HG02870 (cell line): ENCODE measurements around the gene CHEK1.
"Not testable (repeated sequence)": the region's sequence is repeated elsewhere in the genome, so short reads cannot be mapped to it uniquely, and the experiment has no call there.

Source experiments
- ATAC-seq: cut with Tn5 transposase; IDR thresholded peaks from one replicate; pipeline ENCODE4 v1.9.1; 2021; ENCODE audit warnings: mild to moderate bottlenecking, moderate library complexity; ENCODE audit not compliant: unreplicated experiment

CHEK1 gene

DNA sequence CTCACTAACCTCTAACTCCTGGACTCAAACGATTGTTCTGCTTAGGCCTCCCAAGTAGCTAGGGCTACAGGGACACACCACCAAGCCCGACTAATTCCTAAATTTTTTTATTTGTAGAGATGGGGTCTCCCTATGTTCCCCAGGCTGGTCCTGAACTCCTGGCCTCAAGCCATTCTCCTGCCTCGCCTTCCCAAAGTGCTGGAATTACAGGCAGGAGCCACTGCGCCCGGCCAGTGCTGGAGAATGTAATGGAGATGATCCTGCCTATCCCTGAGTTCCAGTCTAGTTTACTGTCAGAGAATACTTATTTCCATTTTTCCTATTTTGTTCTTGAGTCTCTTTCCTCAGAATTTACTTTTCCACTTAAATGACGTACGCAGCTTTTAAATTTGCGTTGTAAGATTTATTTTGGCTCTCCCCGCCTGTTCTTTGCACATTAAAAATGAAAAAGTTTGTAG lies at the start of gene CHEK1:
CHEK1 (plus strand) TSS at position 408 of the 458 bp plus-strand sequence. CDS start 1,606 bp downstream, outside the sequence.
- ATAC-seq: no peak

DNA sequence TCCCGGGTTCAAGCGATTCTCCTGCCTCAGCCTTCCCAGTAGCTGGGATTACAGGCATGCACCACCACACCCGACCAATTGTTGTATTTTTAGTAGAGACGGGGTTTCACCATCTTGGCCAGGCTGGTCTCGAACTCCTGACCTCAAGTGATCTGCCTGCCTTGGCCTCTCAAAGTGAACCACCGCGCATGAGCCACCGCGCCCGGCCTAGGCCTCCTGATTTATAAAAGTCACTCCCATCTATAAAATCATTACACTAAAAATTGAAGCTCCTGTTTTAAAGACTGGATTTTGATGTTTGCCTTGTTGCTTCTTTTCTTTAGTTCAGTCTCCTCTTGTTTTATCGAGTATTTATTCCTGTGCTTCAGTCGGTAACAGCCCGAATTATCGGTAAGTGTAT lies 47.8 kb upstream of the CHEK1 start:
- ATAC-seq: not testable (repeated sequence)

DNA sequence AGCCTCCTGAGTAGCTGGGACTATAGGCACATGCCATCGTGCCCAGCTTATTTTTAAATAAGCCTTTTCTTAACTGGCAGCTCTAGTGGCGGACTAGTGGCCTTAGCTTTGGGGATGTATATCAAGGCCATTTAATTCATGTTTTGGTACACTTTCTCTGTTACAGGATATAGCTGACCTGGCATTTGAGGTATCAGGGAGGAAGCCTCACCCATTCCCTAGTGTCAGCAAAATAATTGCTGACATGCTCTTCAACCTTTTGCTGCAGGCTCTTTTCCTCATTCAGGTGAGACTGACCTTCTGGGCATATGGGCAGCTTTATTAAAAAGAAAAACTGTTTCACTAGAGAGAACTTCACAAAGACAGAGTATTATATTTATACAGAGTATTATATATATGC lies 46.2 kb upstream of the CHEK1 start:
- no peak for ATAC-seq

GRCh38 chr11:125579811-125580210 lies 45.2 kb upstream of the CHEK1 start:
- no peak for ATAC-seq

DNA sequence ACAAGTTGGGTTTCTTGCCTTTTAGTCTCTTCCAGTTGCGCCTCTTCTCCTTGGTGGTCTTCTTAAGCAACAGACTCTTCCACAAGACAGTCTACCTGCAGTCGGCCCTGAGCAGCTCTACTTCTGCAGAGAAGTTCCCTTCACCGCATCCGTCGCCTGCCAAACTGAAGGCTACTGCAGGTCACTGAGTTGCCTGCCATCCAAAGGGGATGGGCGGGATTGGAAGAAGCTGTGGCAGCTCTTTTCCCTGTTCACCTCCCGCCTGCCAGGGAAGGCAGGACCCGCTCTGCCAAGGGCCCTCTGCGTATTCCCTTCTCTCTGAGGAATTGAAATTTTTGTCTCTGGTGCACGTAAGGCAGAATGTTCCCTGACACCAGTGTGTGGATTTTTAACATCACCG lies 41.5 kb upstream of the CHEK1 start:
- no peak for ATAC-seq

GRCh38 chr11:125585487-125585886 lies 39.5 kb upstream of the CHEK1 start:
- ATAC-seq: no peak

DNA sequence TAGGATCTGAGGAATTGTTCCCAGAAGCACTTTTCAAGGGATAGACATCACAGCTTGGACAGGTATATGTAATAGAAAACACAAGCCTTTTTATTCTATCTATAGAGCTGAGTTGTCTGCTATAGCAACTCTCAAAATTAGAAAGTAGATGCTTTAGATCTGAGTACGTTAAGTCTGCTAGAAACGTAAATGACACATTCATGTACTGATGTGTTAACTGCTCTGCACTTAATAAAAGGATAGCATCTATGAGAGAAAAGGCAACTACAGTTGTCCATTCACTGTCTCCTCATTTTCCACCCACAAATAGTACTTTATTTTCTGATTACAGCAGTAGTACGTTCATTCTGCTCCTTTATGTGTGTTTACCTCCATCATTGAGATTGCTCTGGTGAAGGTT lies 38.3 kb upstream of the CHEK1 start:
- no peak for ATAC-seq

DNA sequence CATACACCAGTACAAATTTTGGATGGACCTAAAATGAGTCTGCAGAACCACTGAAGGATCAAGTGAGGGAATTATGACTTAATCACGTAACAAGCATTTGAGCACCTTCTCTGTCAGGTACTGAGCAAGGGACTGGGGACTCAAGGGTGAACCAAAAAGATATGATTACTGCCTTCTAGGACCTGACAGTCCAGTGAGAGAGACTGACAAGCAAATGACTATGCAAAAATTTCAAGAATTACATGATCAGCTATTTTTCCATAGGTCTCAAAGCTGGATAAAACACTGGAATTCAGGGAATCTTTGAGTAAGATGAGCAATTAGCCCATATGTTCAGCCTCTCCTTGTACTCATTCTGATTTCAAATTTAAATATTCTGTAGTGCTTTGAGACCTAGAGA lies 37.5 kb upstream of the CHEK1 start:
- no peak for ATAC-seq

DNA sequence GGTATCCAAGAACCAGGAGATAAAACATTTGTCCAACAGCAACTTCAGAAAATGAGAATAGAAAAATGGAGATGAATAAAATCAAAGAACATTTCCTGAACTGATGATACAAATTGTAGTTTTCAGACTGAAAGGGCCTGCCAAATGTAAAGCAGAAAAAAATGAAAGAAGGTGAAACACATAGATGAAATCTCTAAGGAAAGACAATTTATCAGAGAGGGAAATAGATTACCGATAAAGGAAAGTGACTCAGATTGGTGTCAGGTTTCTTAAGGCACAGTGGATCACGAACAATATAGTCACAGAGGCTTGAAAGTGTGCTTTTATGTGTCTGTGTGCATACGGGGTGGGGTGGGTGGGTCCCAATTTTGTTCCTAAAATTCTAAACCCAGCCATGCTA lies 36.5 kb upstream of the CHEK1 start:
- ATAC-seq: no peak

- ATAC-seq: peak; percentile 10
Measured at GRCh38 chr11:125591649-125592304, 33.2 kb upstream of the CHEK1 start.

GRCh38 chr11:125592305-125593113 lies 32.5 kb upstream of the CHEK1 start, which contains the start of gene STT3A:
TSS of gene STT3A (plus strand) at chr11:125592852. CDS start at chr11:125595916, 3,064 bp downstream.
- peak; percentile 95 for ATAC-seq

DNA sequence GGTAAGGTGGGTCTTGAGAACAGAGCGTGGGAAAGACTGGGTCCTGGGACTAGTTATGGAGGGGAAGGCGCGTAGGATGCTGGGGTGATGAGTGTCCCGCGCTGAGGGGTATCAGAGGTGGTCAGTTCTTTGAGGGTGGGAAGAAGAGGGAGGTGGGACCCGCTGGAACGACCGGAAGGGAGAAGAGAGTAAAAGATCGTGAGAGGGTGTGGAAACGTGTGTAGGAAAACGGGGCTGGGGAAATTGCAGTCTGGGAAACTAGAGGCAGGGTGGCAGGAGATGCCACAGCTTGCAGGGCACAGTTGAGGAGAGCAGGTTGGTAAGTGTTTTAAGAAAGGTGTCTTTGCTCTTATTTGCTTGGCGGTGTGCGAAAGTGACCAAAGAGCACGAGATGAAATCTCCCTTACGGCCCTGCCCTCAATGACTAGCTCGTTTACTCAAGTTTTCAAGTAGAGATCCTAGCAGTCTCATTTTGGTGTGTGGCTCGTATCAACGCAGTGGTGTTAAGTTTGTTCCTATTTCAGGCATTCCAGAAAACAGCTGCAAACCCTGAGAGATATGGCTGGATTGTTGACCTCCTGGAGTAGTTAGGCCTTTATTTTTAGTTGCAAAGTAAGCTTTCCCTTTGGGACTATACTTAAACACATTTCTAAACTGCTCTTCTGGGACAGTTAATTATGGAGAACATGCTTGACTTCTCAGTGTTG lies 31.7 kb upstream of the CHEK1 start:
- ATAC-seq: no peak

GRCh38 chr11:125594958-125595357 lies 30.0 kb upstream of the CHEK1 start:
- no peak for ATAC-seq

GRCh38 chr11:125600663-125601062 lies 24.3 kb upstream of the CHEK1 start:
- ATAC-seq: no peak

DNA sequence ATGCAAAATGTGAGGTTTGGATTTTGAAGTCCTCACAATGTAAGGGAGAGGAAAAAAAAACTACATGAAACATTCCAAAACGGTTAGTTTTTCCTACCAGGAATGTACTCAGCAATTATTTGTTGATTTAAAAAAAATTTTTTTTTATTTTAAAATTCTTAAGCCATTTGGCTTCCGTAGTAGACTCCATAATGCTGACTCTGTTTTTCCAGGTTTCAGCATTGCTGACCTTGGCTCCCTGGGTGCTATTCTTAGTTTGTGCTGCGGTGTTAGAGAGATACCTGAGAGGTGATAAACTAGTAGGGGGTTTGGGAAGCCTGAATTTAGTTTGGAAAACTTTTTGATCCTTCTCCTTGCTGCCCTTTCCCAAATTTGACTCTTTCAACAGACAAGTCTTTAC lies 21.8 kb upstream of the CHEK1 start:
- ATAC-seq: no peak

- no peak for ATAC-seq
Measured at GRCh38 chr11:125605417-125605816, 19.5 kb upstream of the CHEK1 start.

GRCh38 chr11:125609545-125609944 lies 15.4 kb upstream of the CHEK1 start:
- no peak for ATAC-seq

GRCh38 chr11:125618383-125618782 lies 6.6 kb upstream of the CHEK1 start:
- ATAC-seq: no peak

GRCh38 chr11:125621995-125622394 lies 3.0 kb upstream of the CHEK1 start:
- ATAC-seq: no peak

GRCh38 chr11:125623064-125623463 lies 1.9 kb upstream of the CHEK1 start:
- ATAC-seq: no peak

- ATAC-seq: no peak
Measured at GRCh38 chr11:125625225-125625629, 264 bp downstream of the CHEK1 start.
